HL-60/S4 (cell line): ENCODE results near the gene UCKL1.

Experiments used
- in situ Hi-C: fragments of 300-500 bp; cut with MboI; formaldehyde crosslinking; loops from 2 replicates; pipeline ENCODE4 v1.14.3; 2022; ENCODE audit warnings: low sequenced_read_pairs

UCKL1 gene

GRCh38 chr20:63892402-63892801 lies 63.8 kb downstream of the UCKL1 start:
- in situ Hi-C loops, result no loop called here

- in situ Hi-C loops, result no loop called here
These were observed 64.9 kb downstream of the UCKL1 start for GRCh38 chr20:63891061-63892002.

GRCh38 chr20:63890616-63891015 lies 65.6 kb downstream of the UCKL1 start:
- in situ Hi-C loops, result no loop called here

GRCh38 chr20:63890201-63890576 lies 66.0 kb downstream of the UCKL1 start:
- in situ Hi-C loops, result no loop called here
